Neural progenitor cell (in vitro differentiated cells): ENCODE data around the gene ARHGAP4. TPM values are rescaled to one million over a fixed set of nuclear protein-coding genes. Genes with fewer than 3 reads are reported as not detected.

ENCODE experiments used
- DNase-seq: peaks from one replicate; pipeline ENCODE4 v3.0.0-alpha.2; 2016; ENCODE audit warnings: low spot score
- H2AFZ ChIP-seq: fragments of 200-600 bp; sonication (generic); replicated peaks from 2 replicates; pipeline ENCODE4 v1.6.1; 2016; ENCODE audit warnings: antibody characterized with exemption
- H3F3A ChIP-seq: fragments of 200-600 bp; sonication (generic); 2 replicates; pipeline ENCODE4 v1.6.1; 2016; ENCODE audit warnings: antibody characterized with exemption, low read depth
- H3K27ac ChIP-seq: fragments of 200-600 bp; sonication (generic); 2 replicates; pipeline ENCODE4 v1.5.1; 2016; ENCODE audit warnings: mild to moderate bottlenecking
- H3K27me3 ChIP-seq: fragments of 200-600 bp; sonication (generic); 2 replicates; pipeline ENCODE4 v1.6.1; 2016; ENCODE audit warnings: mild to moderate bottlenecking, moderate library complexity
- H3K36me3 ChIP-seq: fragments of 200-600 bp; sonication (generic); 2 replicates; pipeline ENCODE4 v1.5.1; 2016
- H3K4me1 ChIP-seq: fragments of 200-600 bp; sonication (generic); 2 replicates; pipeline ENCODE4 v1.6.1; 2016; ENCODE audit warnings: mixed run types
- H3K4me2 ChIP-seq: fragments of 200-600 bp; sonication (generic); 2 replicates; pipeline ENCODE4 v1.6.1; 2016
- H3K4me3 ChIP-seq: fragments of 200-600 bp; sonication (generic); 2 replicates; pipeline ENCODE4 v1.5.1; 2016
- H3K79me2 ChIP-seq: fragments of 200-600 bp; sonication (generic); 2 replicates; pipeline ENCODE4 v1.6.1; 2016; ENCODE audit warnings: low read depth
- H3K9ac ChIP-seq: fragments of 200-600 bp; sonication (generic); 2 replicates; pipeline ENCODE4 v1.6.1; 2016
- H3K9me3 ChIP-seq: fragments of 200-600 bp; sonication (generic); 2 replicates; pipeline ENCODE4 v1.5.1; 2016; ENCODE audit warnings: low read depth
- H4K20me1 ChIP-seq: fragments of 200-600 bp; sonication (generic); 2 replicates; pipeline ENCODE4 v1.6.1; 2016; ENCODE audit warnings: low read depth
- H3K27ac Mint-ChIP-seq: 3 replicates; pipeline ENCODE4 v1.8.0; 2021; ENCODE audit warnings: mixed read lengths
- H3K27me3 Mint-ChIP-seq: 2 replicates; pipeline ENCODE4 v1.8.0; 2022; ENCODE audit warnings: low read depth, mild to moderate bottlenecking, inconsistent platforms, moderate library complexity, mixed read lengths; ENCODE audit not compliant: insufficient read depth
- H3K36me3 Mint-ChIP-seq: 3 replicates; pipeline ENCODE4 v1.8.0; 2021; ENCODE audit warnings: mixed read lengths
- H3K4me1 Mint-ChIP-seq: 3 replicates; pipeline ENCODE4 v1.8.0; 2021; ENCODE audit warnings: mixed read lengths
- H3K4me3 Mint-ChIP-seq: 3 replicates; pipeline ENCODE4 v1.8.0; 2021; ENCODE audit warnings: mild to moderate bottlenecking, moderate library complexity, mixed read lengths
- H3K9me3 Mint-ChIP-seq: 3 replicates; pipeline ENCODE4 v1.8.0; 2020; ENCODE audit warnings: mixed read lengths
- EZH2 ChIP-seq: fragments of 200-600 bp; sonication (generic); IDR thresholded peaks from 2 replicates; pipeline ENCODE4 v1.6.1; 2017; ENCODE audit warnings: antibody characterized with exemption, mild to moderate bottlenecking, moderate library complexity
- EZH2phosphoT487 ChIP-seq: fragments of 200-600 bp; sonication (generic); IDR thresholded peaks from 2 replicates; pipeline ENCODE4 v1.6.1; 2017; ENCODE audit warnings: antibody characterized with exemption
- total RNA-seq: library from RNA; depleted of rRNA; stranded (reverse); fragments of >200 nt; gene quantifications from 2 replicates; pipeline ENCODE4 v1.2.3, GENCODE V29; 2015; ENCODE audit warnings: low replicate concordance
- TF ChIP-seq, protein P1 (sequence below): fragments of 200-600 bp; sonication (generic); IDR thresholded peaks from 2 replicates; pipeline ENCODE4 v1.5.1; 2017; ENCODE audit warnings: antibody characterized with exemption, mild to moderate bottlenecking

ARHGAP4 gene
- total RNA-seq, result 5.1 and 17.9 TPM in 2 replicates

DNA sequence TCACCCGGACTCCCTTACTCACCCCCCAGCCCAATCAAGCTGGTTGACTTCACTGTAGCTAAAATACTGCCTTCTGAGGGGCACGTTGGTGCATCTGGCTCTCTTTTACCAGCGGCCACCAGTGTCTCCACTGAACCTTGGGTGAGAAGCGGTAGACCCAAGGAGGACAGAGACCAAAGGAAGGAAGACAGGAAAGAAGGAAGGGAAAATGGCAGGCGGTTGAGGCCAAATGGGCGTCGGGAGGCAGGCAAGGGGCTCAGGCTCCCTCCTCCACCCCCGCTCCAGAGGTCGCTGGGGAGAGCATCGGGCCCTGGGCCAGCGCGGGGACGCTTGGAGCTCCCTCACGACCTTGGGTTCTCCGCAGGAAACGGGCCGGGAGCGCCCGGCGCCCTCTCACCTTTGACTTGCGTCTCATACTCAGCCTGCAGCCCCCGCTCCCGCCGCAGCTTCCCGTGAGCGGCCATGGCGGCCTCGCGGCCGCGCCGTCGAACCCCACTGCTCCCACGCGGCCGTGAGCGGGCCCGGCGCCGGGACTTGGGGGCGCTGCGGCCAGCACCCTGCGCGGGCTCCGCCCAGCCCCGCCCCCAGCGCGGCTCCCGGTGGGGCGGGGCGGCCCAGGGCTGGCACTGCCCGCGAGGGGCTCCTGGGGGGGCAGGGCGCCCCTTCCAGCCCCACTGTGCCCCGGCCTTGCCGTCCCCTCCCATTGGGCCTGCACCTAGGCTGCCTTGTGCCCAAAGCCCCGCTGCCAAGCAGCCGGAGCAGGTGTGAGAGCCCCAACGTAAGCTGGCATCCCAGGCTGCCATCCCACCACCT lies at the start of gene ARHGAP4:
TSS of gene ARHGAP4 (minus strand) at position 526 of the 813 bp plus-strand sequence. CDS start at position 464, 62 bp downstream.
- Histone ChIP-seq H3K9me3 (no peaks in the 10 kb centered on the region), H3K27me3 (peaks cover 10% of the 10 kb centered on the region), H3K27ac (no peak within 1 kb of the TSS), H2AFZ (no peak within 1 kb of the TSS), H3K36me3 (no peaks in the 10 kb centered on the region), H3K79me2 (no peaks in the 10 kb centered on the region), H3K4me2 (peak within 1 kb of the TSS; percentile 85), H3K4me1 (peaks cover 8% of the 10 kb centered on the region), H3K4me3 (peak within 1 kb of the TSS; percentile 63), H4K20me1 (no peaks in the 10 kb centered on the region), H3F3A (peaks cover 28% of the 10 kb centered on the region), H3K9ac (no peak within 1 kb of the TSS)
- DNase-seq, result peak; percentile 28
- TF ChIP-seq EZH2, result peak; percentile 14
- TF ChIP-seq, protein P1, sequence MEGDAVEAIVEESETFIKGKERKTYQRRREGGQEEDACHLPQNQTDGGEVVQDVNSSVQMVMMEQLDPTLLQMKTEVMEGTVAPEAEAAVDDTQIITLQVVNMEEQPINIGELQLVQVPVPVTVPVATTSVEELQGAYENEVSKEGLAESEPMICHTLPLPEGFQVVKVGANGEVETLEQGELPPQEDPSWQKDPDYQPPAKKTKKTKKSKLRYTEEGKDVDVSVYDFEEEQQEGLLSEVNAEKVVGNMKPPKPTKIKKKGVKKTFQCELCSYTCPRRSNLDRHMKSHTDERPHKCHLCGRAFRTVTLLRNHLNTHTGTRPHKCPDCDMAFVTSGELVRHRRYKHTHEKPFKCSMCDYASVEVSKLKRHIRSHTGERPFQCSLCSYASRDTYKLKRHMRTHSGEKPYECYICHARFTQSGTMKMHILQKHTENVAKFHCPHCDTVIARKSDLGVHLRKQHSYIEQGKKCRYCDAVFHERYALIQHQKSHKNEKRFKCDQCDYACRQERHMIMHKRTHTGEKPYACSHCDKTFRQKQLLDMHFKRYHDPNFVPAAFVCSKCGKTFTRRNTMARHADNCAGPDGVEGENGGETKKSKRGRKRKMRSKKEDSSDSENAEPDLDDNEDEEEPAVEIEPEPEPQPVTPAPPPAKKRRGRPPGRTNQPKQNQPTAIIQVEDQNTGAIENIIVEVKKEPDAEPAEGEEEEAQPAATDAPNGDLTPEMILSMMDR, result no peak
- peaks cover 27% of the 10 kb centered on the region for H3K4me1 Mint-ChIP-seq
- H3K27me3 Mint-ChIP-seq, result peaks cover 7% of the 10 kb centered on the region
- peaks cover 2% of the 10 kb centered on the region for H3K36me3 Mint-ChIP-seq
- H3K9me3 Mint-ChIP-seq, result peaks cover 10% of the 10 kb centered on the region
- peak within 1 kb of the TSS; percentile 87 for H3K4me3 Mint-ChIP-seq
- peak within 1 kb of the TSS; percentile 90 for H3K27ac Mint-ChIP-seq

DNA sequence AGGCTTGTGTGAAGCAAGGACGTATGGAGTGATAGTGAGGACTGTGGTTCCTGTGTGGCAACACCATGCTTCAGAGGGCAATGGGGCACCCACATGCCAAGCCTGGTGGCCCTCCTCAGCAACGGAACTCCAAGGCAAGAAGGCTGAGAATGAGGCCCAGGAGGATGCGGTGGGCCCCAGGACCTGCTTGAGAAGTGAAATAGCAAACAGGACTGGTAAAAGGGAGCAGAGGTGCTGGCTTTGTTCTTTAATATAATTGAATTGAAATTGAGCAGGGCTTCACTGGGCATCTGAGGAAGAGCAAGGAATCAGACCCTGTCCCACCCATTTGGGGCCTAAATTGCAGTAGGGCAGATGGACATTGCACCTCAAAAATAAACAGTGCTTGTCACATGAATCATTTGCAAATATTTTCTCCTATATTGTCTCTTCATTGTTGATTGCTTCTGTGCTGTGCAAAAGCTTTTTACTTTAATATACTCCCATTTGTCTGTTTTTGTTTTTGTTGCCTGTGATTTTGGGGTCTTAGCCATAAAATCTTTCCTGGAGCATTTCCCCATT lies 48.7 kb upstream of the ARHGAP4 start:
- H3K4me3 ChIP-seq, result no peak overlapping the region
- H3K4me2 ChIP-seq, result no peak overlapping the region
- Mint-ChIP-seq H3K27ac (peak overlapping the region; percentile 43), H3K9me3 (no peaks in the 10 kb centered on the region), H3K4me1 (peaks cover 25% of the 10 kb centered on the region), H3K27me3 (peaks cover 10% of the 10 kb centered on the region), H3K36me3 (peaks cover 4% of the 10 kb centered on the region), H3K4me3 (peak overlapping the region; percentile 92)
- H3K79me2 ChIP-seq, result peaks cover 9% of the 10 kb centered on the region
- H3K4me1 ChIP-seq, result peaks cover 2% of the 10 kb centered on the region
- peaks cover 3% of the 10 kb centered on the region for H4K20me1 ChIP-seq
- no peak overlapping the region for H3K9ac ChIP-seq
- DNase-seq, result no peak
- peaks cover 30% of the 10 kb centered on the region for H3F3A ChIP-seq
- H3K27ac ChIP-seq, result no peak overlapping the region
- TF ChIP-seq EZH2 (no peak), EZH2phosphoT487 (no peak)
- TF ChIP-seq, protein P1, result no peak
- H3K36me3 ChIP-seq, result no peaks in the 10 kb centered on the region
- H3K9me3 ChIP-seq, result no peaks in the 10 kb centered on the region
- no peaks in the 10 kb centered on the region for H3K27me3 ChIP-seq
- no peak overlapping the region for H2AFZ ChIP-seq

DNA sequence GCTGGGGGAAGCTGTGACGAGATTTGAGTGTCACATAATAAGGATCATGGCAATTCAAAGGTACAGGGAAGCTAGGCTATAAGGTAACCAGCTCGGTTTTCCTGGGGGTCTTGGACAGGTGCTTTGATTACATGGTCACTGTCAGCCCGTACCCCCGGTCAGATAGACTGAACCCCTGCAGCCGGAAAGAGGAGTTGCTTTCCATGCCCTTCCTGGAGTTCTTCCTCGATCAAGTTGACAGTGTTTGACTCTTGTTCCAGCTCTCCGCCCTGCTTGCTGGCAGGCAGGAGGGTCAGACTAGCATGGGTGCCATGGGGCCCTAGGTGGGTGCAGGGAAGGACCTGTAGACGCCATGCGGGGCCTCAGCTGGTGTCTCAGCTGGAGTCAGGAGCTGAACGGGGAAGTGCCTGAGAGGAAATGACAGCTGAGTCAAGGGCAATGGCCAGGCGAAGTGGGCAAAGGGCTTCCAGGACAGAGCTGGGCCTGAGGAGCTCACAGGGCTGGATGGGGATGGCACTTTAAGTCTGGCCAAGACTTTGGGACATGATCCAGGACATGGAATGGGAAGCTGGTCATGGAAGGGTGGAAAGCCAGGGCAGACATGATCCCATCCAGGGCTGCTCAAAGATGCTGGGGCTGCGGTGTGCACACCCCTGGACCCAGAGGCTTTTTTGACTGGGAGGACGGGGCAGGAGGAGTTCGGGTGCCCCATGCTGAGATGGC lies 48.1 kb upstream of the ARHGAP4 start:
- Histone ChIP-seq H3K79me2 (peaks cover 16% of the 10 kb centered on the region), H3K36me3 (no peaks in the 10 kb centered on the region), H3K9ac (no peak overlapping the region), H3F3A (peaks cover 35% of the 10 kb centered on the region), H2AFZ (no peak overlapping the region), H3K4me3 (no peak overlapping the region), H3K4me2 (peak overlapping the region; percentile 72), H4K20me1 (peaks cover 9% of the 10 kb centered on the region), H3K27me3 (no peaks in the 10 kb centered on the region), H3K4me1 (peaks cover 2% of the 10 kb centered on the region), H3K27ac (no peak overlapping the region), H3K9me3 (no peaks in the 10 kb centered on the region)
- peak overlapping the region; percentile 53 for H3K27ac Mint-ChIP-seq
- peaks cover 4% of the 10 kb centered on the region for H3K36me3 Mint-ChIP-seq
- TF ChIP-seq EZH2phosphoT487 (no peak), EZH2 (no peak)
- TF ChIP-seq, protein P1, result no peak
- H3K4me1 Mint-ChIP-seq, result peaks cover 30% of the 10 kb centered on the region
- no peak for DNase-seq
- peaks cover 10% of the 10 kb centered on the region for H3K27me3 Mint-ChIP-seq
- H3K9me3 Mint-ChIP-seq, result no peaks in the 10 kb centered on the region
- peak overlapping the region; percentile 92 for H3K4me3 Mint-ChIP-seq
